Measurements from ENCODE around the gene TLR7.

DNA sequence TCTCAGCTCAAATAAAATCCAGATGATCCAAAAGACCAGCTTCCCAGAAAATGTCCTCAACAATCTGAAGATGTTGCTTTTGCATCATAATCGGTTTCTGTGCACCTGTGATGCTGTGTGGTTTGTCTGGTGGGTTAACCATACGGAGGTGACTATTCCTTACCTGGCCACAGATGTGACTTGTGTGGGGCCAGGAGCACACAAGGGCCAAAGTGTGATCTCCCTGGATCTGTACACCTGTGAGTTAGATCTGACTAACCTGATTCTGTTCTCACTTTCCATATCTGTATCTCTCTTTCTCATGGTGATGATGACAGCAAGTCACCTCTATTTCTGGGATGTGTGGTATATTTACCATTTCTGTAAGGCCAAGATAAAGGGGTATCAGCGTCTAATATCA is 20.9 kb downstream of the TLR7 start:
- TF ChIP-seq HDGF (IDR thresholded peaks at IDR 0.05; ENCODE audit: borderline replicate concordance) (no peak), FOXK2 (IDR thresholded peaks at IDR 0.05) (no peak), FOXM1 (IDR thresholded peaks at IDR 0.05; ENCODE audit: borderline replicate concordance) (no peak), BHLHE40 (IDR thresholded peaks at IDR 0.05; ENCODE audit: borderline replicate concordance) (no peak), TARDBP (IDR thresholded peaks at IDR 0.05) (no peak), SP1 (IDR thresholded peaks at IDR 0.05) (no peak), NFRKB (IDR thresholded peaks at IDR 0.05) (no peak), ZNF384 (IDR thresholded peaks at IDR 0.05) (no peak), CTBP1 (IDR thresholded peaks at IDR 0.05; ENCODE audit: borderline replicate concordance) (no peak)
- TF ChIP-seq, protein P1, sequence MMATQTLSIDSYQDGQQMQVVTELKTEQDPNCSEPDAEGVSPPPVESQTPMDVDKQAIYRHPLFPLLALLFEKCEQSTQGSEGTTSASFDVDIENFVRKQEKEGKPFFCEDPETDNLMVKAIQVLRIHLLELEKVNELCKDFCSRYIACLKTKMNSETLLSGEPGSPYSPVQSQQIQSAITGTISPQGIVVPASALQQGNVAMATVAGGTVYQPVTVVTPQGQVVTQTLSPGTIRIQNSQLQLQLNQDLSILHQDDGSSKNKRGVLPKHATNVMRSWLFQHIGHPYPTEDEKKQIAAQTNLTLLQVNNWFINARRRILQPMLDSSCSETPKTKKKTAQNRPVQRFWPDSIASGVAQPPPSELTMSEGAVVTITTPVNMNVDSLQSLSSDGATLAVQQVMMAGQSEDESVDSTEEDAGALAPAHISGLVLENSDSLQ (IDR thresholded peaks at IDR 0.05): no peak
